Type B pancreatic cell (in vitro differentiated cells): ENCODE results near the gene SOX13. TPM values are rescaled to one million over a fixed set of nuclear protein-coding genes. Genes with fewer than 3 reads are reported as not detected.

Experiments used
- DNase-seq: peaks from one replicate; pipeline ENCODE4 v3.0.0; 2021; ENCODE audit warnings: mixed read lengths; ENCODE audit not compliant: unreplicated experiment; ENCODE audit errors: extremely low spot score
- H3K27ac Mint-ChIP-seq: 2 replicates; pipeline ENCODE4 v1.8.0; 2021; ENCODE audit warnings: mild to moderate bottlenecking, mixed read lengths
- H3K27me3 Mint-ChIP-seq: 2 replicates; pipeline ENCODE4 v1.8.0; 2021; ENCODE audit warnings: mixed read lengths
- H3K36me3 Mint-ChIP-seq: 2 replicates; pipeline ENCODE4 v1.8.0; 2021; ENCODE audit warnings: mixed read lengths
- H3K4me1 Mint-ChIP-seq: one replicate; pipeline ENCODE4 v1.8.0; 2021; ENCODE audit warnings: mixed read lengths; ENCODE audit not compliant: unreplicated experiment
- H3K4me3 Mint-ChIP-seq: 2 replicates; pipeline ENCODE4 v1.8.0; 2021; ENCODE audit warnings: mild to moderate bottlenecking, mixed read lengths
- H3K9me3 Mint-ChIP-seq: 2 replicates; pipeline ENCODE4 v1.8.0; 2021; ENCODE audit warnings: mixed read lengths
- total RNA-seq: library from RNA; stranded (reverse); gene quantifications from 2 replicates; pipeline ENCODE4 v1.2.1, GENCODE V29; 2021; ENCODE audit warnings: low replicate concordance
- TF ChIP-seq, protein P1 (sequence below): fragments of 200-600 bp; sonication (generic); conservative IDR thresholded peaks from 2 replicates; pipeline ENCODE4 v1.5.0; 2021; ENCODE audit warnings: antibody characterized with exemption, mild to moderate bottlenecking

The SOX13 gene
- total RNA-seq, 1 donor from 2014 or later: 39.4 TPM

DNA sequence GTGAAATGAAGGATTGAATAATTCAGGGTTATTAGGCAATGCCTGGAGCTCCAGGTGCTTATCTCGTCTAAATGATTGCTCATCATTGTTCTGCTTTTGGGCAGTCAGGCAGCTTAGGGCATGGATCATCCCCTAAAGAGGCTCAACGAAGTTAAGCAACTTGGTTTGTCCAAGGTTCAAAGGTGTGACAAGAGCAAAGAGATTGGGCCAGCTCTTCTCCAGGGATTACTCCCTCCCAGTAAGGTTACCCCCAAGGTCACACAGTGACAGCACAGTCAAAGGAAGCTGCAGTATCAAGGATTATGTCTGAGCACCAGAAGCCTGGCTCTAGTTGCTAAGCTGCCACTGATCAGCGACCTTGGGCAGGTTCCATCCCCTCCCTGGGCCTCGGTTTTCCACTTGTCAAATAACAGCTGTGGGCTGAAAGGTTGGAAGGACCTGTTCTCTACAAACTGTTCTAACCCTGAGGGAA is 72.2 kb downstream of the SOX13 start:
- no peak for DNase-seq
- H3K9me3 Mint-ChIP-seq: no peaks in the 10 kb centered on the region
- H3K27me3 Mint-ChIP-seq: no peaks in the 10 kb centered on the region
- peaks cover 2% of the 10 kb centered on the region for H3K4me1 Mint-ChIP-seq
- no peak overlapping the region for H3K4me3 Mint-ChIP-seq
- H3K36me3 Mint-ChIP-seq: peaks cover 6% of the 10 kb centered on the region
- TF ChIP-seq, protein P1, sequence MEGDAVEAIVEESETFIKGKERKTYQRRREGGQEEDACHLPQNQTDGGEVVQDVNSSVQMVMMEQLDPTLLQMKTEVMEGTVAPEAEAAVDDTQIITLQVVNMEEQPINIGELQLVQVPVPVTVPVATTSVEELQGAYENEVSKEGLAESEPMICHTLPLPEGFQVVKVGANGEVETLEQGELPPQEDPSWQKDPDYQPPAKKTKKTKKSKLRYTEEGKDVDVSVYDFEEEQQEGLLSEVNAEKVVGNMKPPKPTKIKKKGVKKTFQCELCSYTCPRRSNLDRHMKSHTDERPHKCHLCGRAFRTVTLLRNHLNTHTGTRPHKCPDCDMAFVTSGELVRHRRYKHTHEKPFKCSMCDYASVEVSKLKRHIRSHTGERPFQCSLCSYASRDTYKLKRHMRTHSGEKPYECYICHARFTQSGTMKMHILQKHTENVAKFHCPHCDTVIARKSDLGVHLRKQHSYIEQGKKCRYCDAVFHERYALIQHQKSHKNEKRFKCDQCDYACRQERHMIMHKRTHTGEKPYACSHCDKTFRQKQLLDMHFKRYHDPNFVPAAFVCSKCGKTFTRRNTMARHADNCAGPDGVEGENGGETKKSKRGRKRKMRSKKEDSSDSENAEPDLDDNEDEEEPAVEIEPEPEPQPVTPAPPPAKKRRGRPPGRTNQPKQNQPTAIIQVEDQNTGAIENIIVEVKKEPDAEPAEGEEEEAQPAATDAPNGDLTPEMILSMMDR: no peak
- no peak overlapping the region for H3K27ac Mint-ChIP-seq

DNA sequence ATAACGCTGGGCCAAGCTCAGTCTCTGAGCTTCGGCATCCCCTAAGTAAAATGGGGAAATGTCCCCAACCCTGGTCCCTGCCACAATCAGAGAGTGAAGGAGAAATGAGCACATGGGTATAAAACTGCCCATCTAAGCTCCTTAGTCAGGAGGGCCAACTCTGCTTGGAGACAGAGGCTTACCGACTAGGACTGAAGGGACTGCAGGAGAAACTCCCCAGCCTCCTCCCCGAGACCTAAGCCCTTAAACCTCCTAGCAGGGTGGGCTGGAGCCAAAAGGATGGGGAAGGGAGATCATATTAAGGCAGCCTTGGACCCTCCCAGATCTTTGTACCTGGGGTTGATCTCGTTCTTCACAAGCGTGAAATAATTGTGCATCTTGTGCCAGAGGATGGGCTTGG is 73.4 kb downstream of the SOX13 start:
- Mint-ChIP-seq H3K4me3 (no peak overlapping the region), H3K27ac (no peak overlapping the region), H3K4me1 (peaks cover 6% of the 10 kb centered on the region), H3K27me3 (no peaks in the 10 kb centered on the region), H3K9me3 (no peaks in the 10 kb centered on the region), H3K36me3 (peaks cover 6% of the 10 kb centered on the region)
- TF ChIP-seq, protein P1: no peak
- no peak for DNase-seq

DNA sequence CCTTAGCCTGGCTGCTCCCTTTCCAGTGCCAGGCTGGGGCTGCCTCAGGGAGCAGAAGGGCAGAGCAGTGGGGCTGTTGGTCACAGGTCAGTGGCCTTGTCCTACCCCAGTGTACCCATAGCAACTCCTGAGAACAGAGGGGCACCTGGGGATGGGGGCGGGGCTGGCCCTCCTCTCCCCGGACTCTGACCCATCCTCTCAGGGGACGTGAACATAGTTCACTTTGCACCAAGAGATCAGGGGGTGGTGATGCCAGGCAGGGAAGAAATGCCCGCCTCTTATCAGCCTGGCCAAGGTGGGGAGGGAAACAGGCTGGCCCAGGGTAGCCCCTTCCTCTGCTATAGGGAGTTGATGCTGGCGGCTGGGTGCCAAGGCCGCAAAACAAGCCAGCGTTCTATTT is 74.0 kb downstream of the SOX13 start:
- Mint-ChIP-seq H3K27me3 (no peaks in the 10 kb centered on the region), H3K36me3 (peaks cover 6% of the 10 kb centered on the region), H3K27ac (no peak overlapping the region), H3K4me3 (no peak overlapping the region), H3K9me3 (no peaks in the 10 kb centered on the region), H3K4me1 (peaks cover 6% of the 10 kb centered on the region)
- TF ChIP-seq, protein P1: no peak
- no peak for DNase-seq

DNA sequence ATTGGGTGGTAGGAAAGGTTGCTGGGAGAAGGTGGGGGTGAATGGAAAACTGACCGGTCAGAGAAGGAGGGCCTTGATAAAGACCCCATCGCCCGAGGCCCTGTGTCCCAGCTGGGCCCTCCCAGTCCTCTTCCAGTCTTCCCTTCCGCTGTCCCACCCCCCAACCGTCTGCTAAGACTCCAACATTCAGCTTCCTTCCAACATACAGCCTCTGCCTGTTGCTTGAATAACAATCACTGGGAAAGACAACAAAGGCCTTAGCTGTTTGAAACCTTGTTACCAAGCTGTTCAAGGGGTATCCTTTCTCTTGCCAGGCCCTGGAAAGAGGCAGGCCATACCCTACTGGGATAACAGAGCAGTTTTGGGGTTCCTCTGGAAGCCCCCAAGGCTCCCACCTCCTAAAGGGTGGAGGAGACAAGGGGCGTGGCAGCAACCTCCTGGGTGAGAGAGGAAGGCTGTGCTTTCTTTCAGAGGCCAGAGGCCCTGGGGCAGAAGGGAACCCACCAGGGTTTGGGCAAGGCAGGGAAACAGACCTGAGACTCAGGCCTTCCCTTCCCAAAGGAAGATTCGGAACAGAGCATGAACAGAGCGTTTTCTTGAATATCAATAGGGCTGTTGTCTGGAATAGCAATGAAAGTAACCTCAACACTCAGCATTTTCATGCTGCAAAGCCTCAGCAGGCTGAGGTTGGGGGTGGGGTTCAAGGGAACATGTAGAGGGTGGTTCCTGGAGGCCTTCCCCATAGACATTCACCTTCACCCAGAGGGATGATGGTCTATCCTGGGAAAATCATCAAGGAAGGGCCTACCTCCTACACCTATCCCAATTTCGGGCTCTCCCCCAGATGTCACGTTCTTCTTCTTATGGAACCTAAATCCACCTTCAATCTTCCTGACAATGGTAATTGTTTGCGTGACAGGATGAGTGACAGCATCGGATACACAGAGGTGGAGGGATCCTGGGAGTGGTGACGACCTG is 74.8 kb downstream of the SOX13 start:
- peaks cover 6% of the 10 kb centered on the region for H3K4me1 Mint-ChIP-seq
- no peaks in the 10 kb centered on the region for H3K9me3 Mint-ChIP-seq
- peak overlapping the region; percentile 46 for H3K27ac Mint-ChIP-seq
- no peak overlapping the region for H3K4me3 Mint-ChIP-seq
- no peaks in the 10 kb centered on the region for H3K27me3 Mint-ChIP-seq
- peaks cover 6% of the 10 kb centered on the region for H3K36me3 Mint-ChIP-seq
- TF ChIP-seq, protein P1: no peak
- no peak for DNase-seq

DNA sequence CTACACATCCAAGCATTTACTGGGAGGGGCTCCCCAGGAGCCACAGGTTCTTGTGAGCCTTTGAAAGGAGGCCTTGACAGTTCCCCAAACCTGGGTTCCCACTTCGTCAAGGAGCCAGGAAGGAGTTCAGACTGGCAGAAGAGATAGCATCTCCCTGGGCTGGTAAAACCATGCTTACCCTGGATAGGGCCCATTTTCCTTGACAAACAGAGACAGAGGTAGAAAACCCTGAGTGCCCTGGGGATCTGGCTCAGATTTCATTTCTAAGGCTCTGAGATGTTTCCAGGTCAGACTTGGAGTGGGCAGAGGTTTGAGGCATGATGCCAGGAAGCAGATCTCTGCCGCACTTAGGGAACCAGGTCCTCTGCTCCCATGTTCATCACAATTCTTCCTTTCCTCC is 76.2 kb downstream of the SOX13 start:
- no peak overlapping the region for H3K27ac Mint-ChIP-seq
- peaks cover 6% of the 10 kb centered on the region for H3K4me1 Mint-ChIP-seq
- peaks cover 6% of the 10 kb centered on the region for H3K36me3 Mint-ChIP-seq
- H3K27me3 Mint-ChIP-seq: no peaks in the 10 kb centered on the region
- TF ChIP-seq, protein P1: no peak
- H3K9me3 Mint-ChIP-seq: no peaks in the 10 kb centered on the region
- H3K4me3 Mint-ChIP-seq: peak overlapping the region; percentile 8
- DNase-seq: no peak
